SK-N-SH (cell line): Measurements from ENCODE around the gene SPEG. TPM values are rescaled to one million over a fixed set of nuclear protein-coding genes. Genes with fewer than 3 reads are reported as not detected.

ENCODE experiments used
- CTCF ChIA-PET: fragments of 300-600, 350-600 bp; formaldehyde crosslinking; extraction: SDS; loops from one replicate; lab custom pipeline; 2021; lab: Yijun Ruan, JAX
- POLR2A ChIA-PET: fragments of 350-600 bp; sonication (Branson Sonifier 250); formaldehyde crosslinking; extraction: SDS; loops from one replicate; lab custom pipeline; 2020; ENCODE audit warnings: antibody characterized with exemption, inconsistent platforms; lab: Yijun Ruan, JAX
- DNase-seq: peaks from one replicate; pipeline ENCODE4 v3.0.0; 2012
- H2AFZ ChIP-seq: fragments of 200-600 bp; sonication (generic); 2 replicates; pipeline ENCODE4 v1.8.1; 2016; ENCODE audit warnings: antibody characterized with exemption, mild to moderate bottlenecking, low read depth
- H3F3A ChIP-seq: fragments of 200-600 bp; sonication (generic); replicated peaks from 2 replicates; pipeline ENCODE3; 2016; ENCODE audit warnings: antibody characterized with exemption, mild to moderate bottlenecking; ENCODE audit not compliant: insufficient read depth
- H3K27ac ChIP-seq, 2 experiments: fragments of 200-500 bp in 1 of 2; fragments of 200-600 bp in 1 of 2; sonication (Bioruptor generic) in 1 of 2; sonication (generic), shearing (Covaris generic) in 1 of 2; 2 replicates each; pipeline versions ENCODE4 v1.5.1 to v1.6.1; 2014 to 2016; ENCODE audit warnings: low read depth in 2 of 2, inconsistent platforms in 1 of 2, low read length in 1 of 2, mild to moderate bottlenecking in 1 of 2, mixed read lengths in 1 of 2
- H3K27me3 ChIP-seq: fragments of 200-600 bp; sonication (generic), shearing (Covaris generic); 2 replicates; pipeline ENCODE4 v1.6.1; 2016; ENCODE audit warnings: mixed run types; ENCODE audit not compliant: insufficient read depth
- H3K36me3 ChIP-seq, 2 experiments: fragments of 200-500 bp in 1 of 2; fragments of 200-600 bp in 1 of 2; sonication (Bioruptor generic) in 1 of 2; sonication (generic) in 1 of 2; replicated peaks in 1 of 2; 2 replicates each; pipeline versions ENCODE3 to v1.5.1; 2014 to 2016; ENCODE audit warnings: low read length in 1 of 2, mild to moderate bottlenecking in 1 of 2; ENCODE audit not compliant: insufficient read depth in 2 of 2, control insufficient read depth in 1 of 2
- H3K4me1 ChIP-seq, 2 experiments: fragments of 200-500 bp in 1 of 2; fragments of 200-600 bp in 1 of 2; sonication (Bioruptor generic) in 1 of 2; sonication (generic), shearing (Covaris generic) in 1 of 2; 2 replicates each; pipeline versions ENCODE4 v1.5.1 to v1.6.1; 2014 to 2016; ENCODE audit warnings: low read depth in 1 of 2, low read length in 1 of 2, mixed run types in 1 of 2; ENCODE audit not compliant: insufficient read depth in 2 of 2, control insufficient read depth in 1 of 2
- H3K4me2 ChIP-seq: fragments of 200-600 bp; sonication (generic), shearing (Covaris generic); 2 replicates; pipeline ENCODE4 v1.6.1; 2017; ENCODE audit warnings: mixed run types
- H3K4me3 ChIP-seq, 2 experiments: fragments of 200-500 bp in 1 of 2; fragments of 200-600 bp in 1 of 2; sonication (Bioruptor generic) in 1 of 2; sonication (generic), shearing (Covaris generic) in 1 of 2; 2 replicates each; pipeline versions ENCODE4 v1.5.1 to v1.8.1; 2014 to 2016; ENCODE audit warnings: low read depth in 2 of 2, inconsistent platforms in 1 of 2, low read length in 1 of 2, mild to moderate bottlenecking in 1 of 2, mixed read lengths in 1 of 2, moderate library complexity in 1 of 2
- H3K79me2 ChIP-seq: fragments of 200-600 bp; sonication (generic); 2 replicates; pipeline ENCODE4 v1.8.1; 2017; ENCODE audit warnings: mild to moderate bottlenecking; ENCODE audit not compliant: insufficient read depth
- H3K9ac ChIP-seq: fragments of 200-600 bp; sonication (generic); 2 replicates; pipeline ENCODE4 v1.6.1; 2017; ENCODE audit warnings: mixed run types
- H3K9me2 ChIP-seq: fragments of 200-600 bp; sonication (generic); 2 replicates; pipeline ENCODE4 v1.6.1; 2017; ENCODE audit warnings: mixed run types
- H3K9me3 ChIP-seq: fragments of 200-600 bp; sonication (generic); 2 replicates; pipeline ENCODE4 v1.6.1; 2017; ENCODE audit warnings: mixed run types, mild to moderate bottlenecking, moderate library complexity
- H4K20me1 ChIP-seq: fragments of 200-600 bp; sonication (generic); 2 replicates; pipeline ENCODE4 v1.6.1; 2017; ENCODE audit warnings: mild to moderate bottlenecking, mixed run types; ENCODE audit not compliant: insufficient read depth
- ELF1 ChIP-seq: IDR thresholded peaks from 2 replicates; pipeline ENCODE4 v1.4.0; 2012
- EZH2phosphoT487 ChIP-seq: fragments of 200-600 bp; sonication (generic); IDR thresholded peaks from 2 replicates; pipeline ENCODE4 v1.6.1; 2017; ENCODE audit warnings: low read depth, mixed run types, mild to moderate bottlenecking, antibody characterized with exemption, moderate library complexity, borderline replicate concordance
- FOSL2 ChIP-seq: IDR thresholded peaks from 2 replicates; pipeline ENCODE4 v1.4.0; 2012; ENCODE audit warnings: low read depth, mild to moderate bottlenecking, moderate library complexity, borderline replicate concordance
- FOXM1 ChIP-seq: IDR thresholded peaks from 2 replicates; pipeline ENCODE4 v1.4.0; 2012; ENCODE audit warnings: low read depth, mild to moderate bottlenecking
- GABPA ChIP-seq: IDR thresholded peaks from 2 replicates; pipeline ENCODE4 v1.4.0; 2012; ENCODE audit warnings: low read depth, mild to moderate bottlenecking
- GATA2 ChIP-seq: sonication (generic); formaldehyde crosslinking; IDR thresholded peaks from 2 replicates; pipeline ENCODE4 v1.5.0; 2020; ENCODE audit warnings: mild to moderate bottlenecking, missing genetic modification reagents
- JUND ChIP-seq: IDR thresholded peaks from 2 replicates; pipeline ENCODE4 v1.4.0; 2012
- POLR2AphosphoS5 ChIP-seq: IDR thresholded peaks from 2 replicates; pipeline ENCODE4 v1.6.1; 2012; ENCODE audit warnings: low read depth, low read length
- RAD21 ChIP-seq: IDR thresholded peaks from 2 replicates; pipeline ENCODE4 v1.6.1; 2012; ENCODE audit warnings: mild to moderate bottlenecking, low read length
- RCOR1 ChIP-seq: fragments of 150-350 bp; IDR thresholded peaks from 2 replicates; pipeline ENCODE4 v1.6.1; 2017; ENCODE audit warnings: antibody characterized with exemption, low read length
- TCF12 ChIP-seq: IDR thresholded peaks from 2 replicates; pipeline ENCODE4 v1.4.0; 2012
- TEAD4 ChIP-seq: IDR thresholded peaks from 2 replicates; pipeline ENCODE4 v1.4.0; 2012; ENCODE audit warnings: mild to moderate bottlenecking, borderline replicate concordance; ENCODE audit not compliant: insufficient read depth
- WGBS: methylation state at CpG from one replicate; pipeline ENCODE4 v1.1.6; 2017; ENCODE audit warnings: low lambda C conversion rate; 5-methylcytosine and 5-hydroxymethylcytosine counted together
- polyA plus RNA-seq, 3 experiments: library from polyadenylated mRNA; depleted of rRNA; stranded (reverse); fragments of >200 nt; gene quantifications; 2 replicates each; pipeline ENCODE4 v1.2.3, GENCODE V29; 2012
- TF ChIP-seq, protein P1 (sequence below): fragments of 150-350 bp; IDR thresholded peaks from 2 replicates; pipeline ENCODE4 v1.6.1; 2016; ENCODE audit warnings: mild to moderate bottlenecking, low read depth, low read length

Gene SPEG
- polyA plus RNA-seq, 1 of the 3 experiments (the other 2 are of a cell fraction) = 107 TPM

DNA sequence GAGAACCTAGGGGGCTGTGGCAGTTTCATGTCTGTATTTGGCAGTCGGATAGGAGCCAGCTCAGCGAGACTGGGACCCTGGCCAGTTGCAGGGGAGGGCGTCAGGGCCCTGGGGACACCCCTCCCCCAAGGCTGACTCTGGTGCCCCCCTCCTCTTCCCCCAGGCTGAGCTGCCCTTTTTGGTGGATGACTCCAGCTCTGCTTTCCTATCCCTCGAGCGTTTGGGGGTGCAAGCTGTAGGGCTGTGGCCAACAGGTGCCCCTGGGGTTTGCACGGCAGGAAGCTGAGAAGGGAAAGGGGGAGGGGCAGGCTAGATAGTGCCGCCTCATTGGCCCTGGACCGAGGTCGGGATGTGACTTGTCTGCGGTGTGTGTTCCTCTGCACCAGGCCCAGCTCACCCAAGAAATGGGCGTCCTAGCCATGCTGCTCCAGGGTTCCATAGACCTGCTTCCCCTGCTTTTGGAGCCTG, 26.4 kb downstream of the SPEG start:
- TF ChIP-seq GATA2 (CRISPR knock-in tag) = no peak
- Histone ChIP-seq H3K27me3 (no peaks in the 10 kb centered on the region), H3K9me2 (no peaks in the 10 kb centered on the region), H4K20me1 (no peaks in the 10 kb centered on the region), H3K4me1 (peaks cover 17 to 27% of the 10 kb centered on the region in 2 experiments), H3K79me2 (peaks cover 9% of the 10 kb centered on the region; the same call in 1 of the 2 replicates), H3K4me3 (no peak overlapping the region), H2AFZ (no peak overlapping the region), H3K27ac (peak overlapping the region; percentile 29 to 92; a peak in 2 of 4 replicates), H3K9me3 (no peaks in the 10 kb centered on the region), H3F3A (peaks cover 9% of the 10 kb centered on the region), H3K9ac (no peak overlapping the region), H3K36me3 (peaks cover 24 to 47% of the 10 kb centered on the region in 2 experiments), H3K4me2 (peak overlapping the region; percentile 78)
- 34% methylated on average over 3 of the region's 11 CpGs for WGBS
- POLR2A ChIA-PET = interaction anchor here (0.5 to 2.3 kb wide), 10 partner anchors 14 to 69 kb away, joined by 3 to 15 read pairs (median 5); partner anchors contain the start of genes ASIC4 and GMPPA
- DNase-seq = peak; percentile 75
- CTCF ChIA-PET = interaction anchor here (0.8 to 10.9 kb wide), 13 partner anchors 12 to 302 kb away, joined by 3 to 159 read pairs (median 5); partner anchors contain the start of gene CHPF

DNA sequence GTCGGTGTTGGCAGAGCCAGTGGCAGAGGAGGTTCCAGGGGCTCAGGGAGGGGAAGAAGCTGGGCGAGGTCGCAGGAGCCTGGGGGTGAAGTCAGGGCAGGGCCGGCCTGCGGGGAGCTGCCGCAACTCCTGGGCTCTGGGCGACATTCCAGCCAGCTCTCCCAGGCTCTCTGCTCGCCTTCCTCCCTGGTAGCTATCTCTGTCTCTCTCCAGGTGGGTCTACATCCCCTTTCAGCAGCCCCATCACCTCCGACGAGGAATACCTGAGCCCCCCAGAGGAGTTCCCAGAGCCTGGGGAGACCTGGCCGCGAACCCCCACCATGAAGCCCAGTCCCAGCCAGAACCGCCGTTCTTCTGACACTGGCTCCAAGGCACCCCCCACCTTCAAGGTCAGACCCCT, 27.0 kb downstream of the SPEG start:
- H3K4me2 ChIP-seq = peak overlapping the region; percentile 78; the same call in 1 of the 2 replicates
- H3K9ac ChIP-seq = no peak overlapping the region
- no peaks in the 10 kb centered on the region for H4K20me1 ChIP-seq
- no peaks in the 10 kb centered on the region for H3K9me3 ChIP-seq
- H3K36me3 ChIP-seq = peaks cover 26 to 42% of the 10 kb centered on the region in 2 experiments
- H3K4me3 ChIP-seq = no peak overlapping the region
- H3K4me1 ChIP-seq = peaks cover 17 to 27% of the 10 kb centered on the region in 2 experiments
- H3K27ac ChIP-seq = peak overlapping the region in 1 of 2 experiments; percentile 92; a peak in 1 of 4 replicates
- peaks cover 9% of the 10 kb centered on the region for H3F3A ChIP-seq
- no peaks in the 10 kb centered on the region for H3K27me3 ChIP-seq
- 63% methylated on average over 1 of the region's 14 CpGs for WGBS
- ChIA-PET CTCF (interaction anchor here (0.5 to 10.9 kb wide), 11 partner anchors 11 to 228 kb away, joined by 3 to 159 read pairs (median 5); a partner anchor contains a TSS), POLR2A (interaction anchor here (1.1 to 2.0 kb wide), 5 partner anchors 14 to 65 kb away, joined by 5 to 15 read pairs (median 8); partner anchors contain the start of genes ASIC4 and GMPPA)
- no peak for DNase-seq
- H3K9me2 ChIP-seq = no peaks in the 10 kb centered on the region
- H2AFZ ChIP-seq = no peak overlapping the region
- no peak for TF ChIP-seq EZH2phosphoT487
- no peak for TF ChIP-seq TEAD4
- TF ChIP-seq RCOR1 = no peak
- TF ChIP-seq ELF1 = no peak
- no peak for TF ChIP-seq GABPA
- TF ChIP-seq, protein P1, sequence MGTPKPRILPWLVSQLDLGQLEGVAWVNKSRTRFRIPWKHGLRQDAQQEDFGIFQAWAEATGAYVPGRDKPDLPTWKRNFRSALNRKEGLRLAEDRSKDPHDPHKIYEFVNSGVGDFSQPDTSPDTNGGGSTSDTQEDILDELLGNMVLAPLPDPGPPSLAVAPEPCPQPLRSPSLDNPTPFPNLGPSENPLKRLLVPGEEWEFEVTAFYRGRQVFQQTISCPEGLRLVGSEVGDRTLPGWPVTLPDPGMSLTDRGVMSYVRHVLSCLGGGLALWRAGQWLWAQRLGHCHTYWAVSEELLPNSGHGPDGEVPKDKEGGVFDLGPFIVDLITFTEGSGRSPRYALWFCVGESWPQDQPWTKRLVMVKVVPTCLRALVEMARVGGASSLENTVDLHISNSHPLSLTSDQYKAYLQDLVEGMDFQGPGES = no peak
- TF ChIP-seq POLR2AphosphoS5 = no peak
- TF ChIP-seq JUND = no peak
- no peak for TF ChIP-seq RAD21
- TF ChIP-seq TCF12 = no peak
- no peak for TF ChIP-seq FOSL2
- TF ChIP-seq FOXM1 = no peak
- peaks cover 9% of the 10 kb centered on the region; the same call in 1 of the 2 replicates for H3K79me2 ChIP-seq
